Neuronal stem cell (in vitro differentiated cells): Measurements from ENCODE around the gene APBB3.
A peak's percentile ranks its signal among the peaks of the same experiment; 100 is the strongest.

Experiments used
- DNase-seq: peaks from one replicate; pipeline ENCODE4 v3.0.0-alpha.2; 2013; ENCODE audit warnings: low spot score
- H2AFZ ChIP-seq: one replicate; pipeline ENCODE4 v1.6.1; 2013; ENCODE audit warnings: mild to moderate bottlenecking, low read length, inconsistent platforms
- H2AK5ac ChIP-seq: 2 replicates; pipeline ENCODE4 v1.6.1; 2013; ENCODE audit warnings: low read depth, mild to moderate bottlenecking, inconsistent platforms, low read length, moderate library complexity, mixed read lengths
- H2BK120ac ChIP-seq: 2 replicates; pipeline ENCODE4 v1.6.1; 2013; ENCODE audit warnings: low read depth, mild to moderate bottlenecking, inconsistent platforms, low read length, moderate library complexity, mixed read lengths
- H2BK12ac ChIP-seq: one replicate; pipeline ENCODE4 v1.6.1; 2013; ENCODE audit warnings: low read length, inconsistent platforms
- H2BK15ac ChIP-seq: 2 replicates; pipeline ENCODE4 v1.6.1; 2013; ENCODE audit warnings: mild to moderate bottlenecking, low read length, inconsistent platforms, mixed read lengths
- H2BK5ac ChIP-seq: one replicate; pipeline ENCODE4 v1.6.1; 2013; ENCODE audit warnings: inconsistent platforms, mild to moderate bottlenecking, low read length, moderate library complexity
- H3K14ac ChIP-seq: one replicate; pipeline ENCODE4 v1.6.1; 2013; ENCODE audit warnings: low read length, inconsistent platforms
- H3K18ac ChIP-seq: 2 replicates; pipeline ENCODE4 v1.6.1; 2013; ENCODE audit warnings: low read length, inconsistent platforms
- H3K23ac ChIP-seq: 2 replicates; pipeline ENCODE4 v1.6.1; 2013; ENCODE audit warnings: low read depth, mild to moderate bottlenecking, mixed read lengths, low read length, inconsistent platforms; ENCODE audit not compliant: poor library complexity
- H3K27ac ChIP-seq: replicated peaks from 3 replicates; pipeline ENCODE4 v1.5.1; 2013; ENCODE audit warnings: low read length, inconsistent platforms
- H3K27me3 ChIP-seq, 3 experiments: 2 replicates each; pipeline ENCODE4 v1.6.1; 2013; ENCODE audit warnings: low read length in 3 of 3, mild to moderate bottlenecking in 2 of 3, inconsistent platforms in 1 of 3, low read depth in 1 of 3, mixed read lengths in 1 of 3, moderate library complexity in 1 of 3; ENCODE audit not compliant: control insufficient read depth in 3 of 3, insufficient read depth in 3 of 3
- H3K36me3 ChIP-seq, 2 donors: replicated peaks in 1 of 2; 2 replicates each; pipeline ENCODE4 v1.6.1; 2013; ENCODE audit warnings: low read length in 2 of 2; ENCODE audit not compliant: control insufficient read depth in 2 of 2, insufficient read depth in 2 of 2
- H3K4ac ChIP-seq: 2 replicates; pipeline ENCODE4 v1.6.1; 2013; ENCODE audit warnings: inconsistent platforms, mild to moderate bottlenecking, low read length, moderate library complexity
- H3K4me1 ChIP-seq, 2 donors: 1 replicate in 1 of 2; 2 replicates in 1 of 2; pipeline ENCODE4 v1.6.1; 2013; ENCODE audit warnings: low read length in 2 of 2, low read depth in 1 of 2; ENCODE audit not compliant: control insufficient read depth in 2 of 2, insufficient read depth in 1 of 2
- H3K4me2 ChIP-seq: one replicate; pipeline ENCODE4 v1.6.1; 2013; ENCODE audit warnings: mild to moderate bottlenecking, low read length, inconsistent platforms; ENCODE audit not compliant: insufficient read depth, poor library complexity, severe bottlenecking
- H3K4me3 ChIP-seq, 2 donors: 2 replicates each; pipeline ENCODE4 v1.5.1; 2013; ENCODE audit warnings: low read length in 2 of 2, mild to moderate bottlenecking in 2 of 2, inconsistent platforms in 1 of 2, moderate library complexity in 1 of 2
- H3K79me1 ChIP-seq: one replicate; pipeline ENCODE4 v1.6.1; 2013; ENCODE audit warnings: low read depth, mild to moderate bottlenecking, inconsistent platforms, low read length, moderate library complexity
- H3K9ac ChIP-seq: one replicate; pipeline ENCODE4 v1.6.1; 2013; ENCODE audit warnings: mild to moderate bottlenecking, low read depth, low read length, inconsistent platforms; ENCODE audit not compliant: poor library complexity
- H3K9me3 ChIP-seq, 2 donors: replicated peaks in 1 of 2; 2 replicates each; pipeline versions ENCODE3 to v1.6.1; 2013; ENCODE audit warnings: low read length in 2 of 2, mild to moderate bottlenecking in 2 of 2, inconsistent platforms in 1 of 2, low read depth in 1 of 2, mixed read lengths in 1 of 2, moderate library complexity in 1 of 2; ENCODE audit not compliant: control insufficient read depth in 2 of 2, insufficient read depth in 1 of 2
- H4K8ac ChIP-seq: one replicate; pipeline ENCODE4 v1.6.1; 2013; ENCODE audit warnings: low read depth, mild to moderate bottlenecking, inconsistent platforms, low read length, moderate library complexity
- H4K91ac ChIP-seq: one replicate; pipeline ENCODE4 v1.6.1; 2013; ENCODE audit warnings: low read length, low read depth, mild to moderate bottlenecking, inconsistent platforms; ENCODE audit not compliant: poor library complexity
- WGBS, 2 donors: extraction: QIAGEN DNeasy Blood & Tissue Kit; methylation state at CpG; one replicate each; pipeline ENCODE4 v1.1.7; 2013; ENCODE audit warnings: missing lambda C conversion rate in 2 of 2, mixed read lengths in 1 of 2; ENCODE audit not compliant: insufficient read length in 2 of 2, insufficient replicate concordance in 1 of 2; ENCODE audit errors: extremely low coverage in 2 of 2; 5-methylcytosine and 5-hydroxymethylcytosine counted together

The APBB3 gene

GRCh38 chr5:140561753-140562523, 2.5 kb downstream of the APBB3 start:
- H3K9ac ChIP-seq = no peak overlapping the region
- H3K18ac ChIP-seq = no peak overlapping the region
- no peak overlapping the region for H3K4me2 ChIP-seq
- no peak overlapping the region for H4K8ac ChIP-seq
- H2BK15ac ChIP-seq = no peak overlapping the region
- no peaks in the 10 kb centered on the region for H3K27me3 ChIP-seq
- no peak overlapping the region for H3K14ac ChIP-seq
- no peak overlapping the region for H2BK5ac ChIP-seq
- no peaks in the 10 kb centered on the region for H3K9me3 ChIP-seq
- no peak overlapping the region for H2BK12ac ChIP-seq
- H3K4me3 ChIP-seq = no peak overlapping the region
- H2AFZ ChIP-seq = no peak overlapping the region
- no CpG with 5 or more reads among the region's 10 CpGs for WGBS, 2 donors
- H4K91ac ChIP-seq = no peak overlapping the region
- H3K36me3 ChIP-seq = peaks cover 11 to 41% of the 10 kb centered on the region in 2 donors
- H2AK5ac ChIP-seq = no peak overlapping the region
- no peak overlapping the region for H2BK120ac ChIP-seq
- no peak overlapping the region for H3K23ac ChIP-seq
- H3K79me1 ChIP-seq = peaks cover 6% of the 10 kb centered on the region
- no peak overlapping the region for H3K4ac ChIP-seq
- no peak for DNase-seq
- no peak overlapping the region for H3K27ac ChIP-seq
- peaks cover 6 to 9% of the 10 kb centered on the region in 2 donors for H3K4me1 ChIP-seq

- no peak overlapping the region for H2BK120ac ChIP-seq
- H3K9me3 ChIP-seq = no peaks in the 10 kb centered on the region
- H2AK5ac ChIP-seq = no peak overlapping the region
- H3K23ac ChIP-seq = no peak overlapping the region
- peak overlapping the region; percentile 2 for H2BK5ac ChIP-seq
- H3K27ac ChIP-seq = no peak overlapping the region
- peaks cover 5% of the 10 kb centered on the region for H3K79me1 ChIP-seq
- WGBS, 2 donors = no CpG with 5 or more reads among the region's 10 CpGs
- no peaks in the 10 kb centered on the region for H3K27me3 ChIP-seq
- H3K4me3 ChIP-seq = no peak overlapping the region
- H3K4ac ChIP-seq = no peak overlapping the region
- H4K8ac ChIP-seq = no peak overlapping the region
- DNase-seq = no peak
- no peak overlapping the region for H2BK12ac ChIP-seq
- H3K14ac ChIP-seq = no peak overlapping the region
- H3K9ac ChIP-seq = no peak overlapping the region
- no peak overlapping the region for H2AFZ ChIP-seq
- H2BK15ac ChIP-seq = no peak overlapping the region
- H3K4me1 ChIP-seq = peaks cover 9 to 12% of the 10 kb centered on the region in 2 donors
- peaks cover 5 to 31% of the 10 kb centered on the region in 2 donors for H3K36me3 ChIP-seq
- H4K91ac ChIP-seq = no peak overlapping the region
- H3K18ac ChIP-seq = no peak overlapping the region
- no peak overlapping the region for H3K4me2 ChIP-seq
These were observed 4.2 kb downstream of the APBB3 start for GRCh38 chr5:140560227-140560626.

- no peak for DNase-seq
- Histone ChIP-seq H4K8ac (no peak overlapping the region), H3K36me3 (peaks cover 5 to 44% of the 10 kb centered on the region in 2 donors), H3K4me3 (no peak overlapping the region), H3K14ac (no peak overlapping the region), H2BK15ac (no peak overlapping the region), H2BK5ac (no peak overlapping the region), H4K91ac (no peak overlapping the region), H3K9me3 (no peaks in the 10 kb centered on the region), H3K9ac (no peak overlapping the region), H3K79me1 (peaks cover 3% of the 10 kb centered on the region), H2BK12ac (no peak overlapping the region), H3K4me1 (peaks cover 8 to 9% of the 10 kb centered on the region in 2 donors), H3K4me2 (no peak overlapping the region), H3K4ac (no peak overlapping the region), H3K27ac (no peak overlapping the region), H2AK5ac (peak overlapping the region; percentile 1), H2AFZ (no peak overlapping the region), H3K18ac (no peak overlapping the region), H3K27me3 (no peaks in the 10 kb centered on the region), H2BK120ac (no peak overlapping the region), H3K23ac (no peak overlapping the region)
- no CpG with 5 or more reads among the region's 9 CpGs for WGBS, 2 donors
These were observed 5.9 kb downstream of the APBB3 start for GRCh38 chr5:140558542-140558941.

GRCh38 chr5:140557965-140558364, 6.4 kb downstream of the APBB3 start:
- Histone ChIP-seq H3K4me3 (peak overlapping the region in 1 of 2 donors; percentile 78), H2BK120ac (no peak overlapping the region), H3K4me2 (peak overlapping the region; percentile 66), H3K23ac (no peak overlapping the region), H3K4ac (no peak overlapping the region), H3K79me1 (peaks cover 3% of the 10 kb centered on the region), H3K9ac (no peak overlapping the region), H3K36me3 (peaks cover 5 to 50% of the 10 kb centered on the region in 2 donors), H4K91ac (no peak overlapping the region), H2BK12ac (no peak overlapping the region), H2AK5ac (peak overlapping the region; percentile 1), H2BK15ac (no peak overlapping the region), H3K18ac (no peak overlapping the region), H2AFZ (peak overlapping the region; percentile 92), H3K27ac (peak overlapping the region; percentile 81), H4K8ac (no peak overlapping the region), H3K27me3 (no peaks in the 10 kb centered on the region), H3K4me1 (peaks cover 7 to 9% of the 10 kb centered on the region in 2 donors), H2BK5ac (no peak overlapping the region), H3K9me3 (no peaks in the 10 kb centered on the region), H3K14ac (no peak overlapping the region)
- WGBS, 2 donors = no CpG with 5 or more reads among the region's 3 CpGs
- DNase-seq = no peak
